Upper lobe of right lung (tissue), 1 donor: ENCODE measurements around the gene SETD2. TPM values are rescaled to one million over a fixed set of nuclear protein-coding genes. Genes with fewer than 3 reads are reported as not detected.

Experiments used
- ATAC-seq: fragments of 200-7000 bp; cut with Tn5 transposase; one replicate; pipeline ENCODE4 v1.9.1; 2020; ENCODE audit warnings: mild to moderate bottlenecking, moderate library complexity
- DNase-seq: peaks from one replicate; pipeline ENCODE4 v3.0.0-alpha.2; 2020
- H3K27ac ChIP-seq: fragments of 200-600 bp; one replicate; pipeline ENCODE4 v1.8.0; 2022
- H3K27me3 ChIP-seq: fragments of 200-600 bp; one replicate; pipeline ENCODE4 v1.8.0; 2022; ENCODE audit warnings: mild to moderate bottlenecking
- H3K36me3 ChIP-seq: fragments of 200-600 bp; one replicate; pipeline ENCODE4 v1.8.0; 2022
- H3K4me1 ChIP-seq: fragments of 200-600 bp; one replicate; pipeline ENCODE4 v1.8.0; 2022
- H3K4me3 ChIP-seq: fragments of 200-600 bp; one replicate; pipeline ENCODE4 v1.8.0; 2022; ENCODE audit warnings: mild to moderate bottlenecking
- H3K9me3 ChIP-seq: fragments of 200-600 bp; one replicate; pipeline ENCODE4 v1.8.0; 2022
- intact Hi-C: fragments of 100-400 bp; cut with DNase I; formaldehyde crosslinking; loops from one replicate; pipeline ENCODE4 v1.11.0; 2022
- total RNA-seq: library from RNA; stranded (reverse); fragmentation: NEBNext Ultra II Directional; extraction: Animal tissue kit (Norgen Biotek cat#: 25700); gene quantifications from one replicate; pipeline ENCODE4 v1.2.1, GENCODE V29; 2021
- TF ChIP-seq, protein P1 (sequence below): fragments of 200-600 bp; IDR thresholded peaks from one replicate; pipeline ENCODE4 v1.8.0; 2022; ENCODE audit warnings: antibody characterized with exemption
- donor health status: DM: no; HTN: yes; CAD: no; lungs with severe emphysema.

The SETD2 gene
- total RNA-seq, 1 donor from 2014 or later, result 45.9 TPM

DNA sequence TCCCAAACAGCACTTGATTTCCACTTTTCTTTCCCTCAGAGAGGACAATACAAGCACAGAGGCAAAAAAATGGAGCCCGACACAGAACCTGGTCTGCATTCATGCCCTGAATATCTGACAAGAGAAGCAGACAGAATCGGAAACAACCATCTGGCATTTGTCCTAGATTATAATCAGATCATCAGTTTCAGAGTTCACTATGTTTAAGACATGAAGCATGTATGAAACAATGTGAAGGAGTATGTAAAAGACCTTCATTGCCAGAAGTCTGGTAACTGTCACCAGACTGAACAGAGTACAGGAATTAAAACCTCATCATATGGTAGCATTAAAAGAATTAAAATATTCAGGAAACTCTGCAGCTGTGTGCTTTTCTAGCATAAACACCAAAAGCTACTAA is 65.0 kb downstream of the SETD2 start:
- Histone ChIP-seq H3K4me1 (no peaks in the 10 kb centered on the region), H3K4me3 (no peak overlapping the region), H3K9me3 (no peaks in the 10 kb centered on the region), H3K27ac (no peak overlapping the region), H3K27me3 (no peaks in the 10 kb centered on the region), H3K36me3 (peaks cover 76% of the 10 kb centered on the region)
- TF ChIP-seq, protein P1, sequence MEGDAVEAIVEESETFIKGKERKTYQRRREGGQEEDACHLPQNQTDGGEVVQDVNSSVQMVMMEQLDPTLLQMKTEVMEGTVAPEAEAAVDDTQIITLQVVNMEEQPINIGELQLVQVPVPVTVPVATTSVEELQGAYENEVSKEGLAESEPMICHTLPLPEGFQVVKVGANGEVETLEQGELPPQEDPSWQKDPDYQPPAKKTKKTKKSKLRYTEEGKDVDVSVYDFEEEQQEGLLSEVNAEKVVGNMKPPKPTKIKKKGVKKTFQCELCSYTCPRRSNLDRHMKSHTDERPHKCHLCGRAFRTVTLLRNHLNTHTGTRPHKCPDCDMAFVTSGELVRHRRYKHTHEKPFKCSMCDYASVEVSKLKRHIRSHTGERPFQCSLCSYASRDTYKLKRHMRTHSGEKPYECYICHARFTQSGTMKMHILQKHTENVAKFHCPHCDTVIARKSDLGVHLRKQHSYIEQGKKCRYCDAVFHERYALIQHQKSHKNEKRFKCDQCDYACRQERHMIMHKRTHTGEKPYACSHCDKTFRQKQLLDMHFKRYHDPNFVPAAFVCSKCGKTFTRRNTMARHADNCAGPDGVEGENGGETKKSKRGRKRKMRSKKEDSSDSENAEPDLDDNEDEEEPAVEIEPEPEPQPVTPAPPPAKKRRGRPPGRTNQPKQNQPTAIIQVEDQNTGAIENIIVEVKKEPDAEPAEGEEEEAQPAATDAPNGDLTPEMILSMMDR, result no peak
- ATAC-seq (no peak), DNase-seq (no peak)
- intact Hi-C loops, result no loop called here

DNA sequence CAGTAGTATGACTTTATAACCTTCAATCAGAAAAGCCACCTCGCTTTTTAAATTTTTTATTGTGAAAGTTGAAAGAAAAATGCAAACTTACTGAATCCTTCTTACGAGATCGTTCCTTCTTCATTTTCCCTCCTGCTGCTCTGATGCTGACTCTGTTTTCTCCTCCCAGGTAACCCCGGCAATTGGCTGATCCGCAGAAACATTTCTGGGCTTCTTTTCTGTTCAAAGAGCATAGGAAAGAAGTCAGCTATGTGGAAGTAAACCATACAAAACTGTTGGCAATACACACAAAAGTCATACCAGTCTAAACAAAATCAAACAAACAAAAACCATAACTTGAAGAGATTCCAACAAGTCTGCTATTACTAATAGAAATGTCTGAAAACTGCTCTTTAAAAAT is 66.0 kb downstream of the SETD2 start:
- H3K4me1 ChIP-seq, result no peaks in the 10 kb centered on the region
- H3K9me3 ChIP-seq, result no peaks in the 10 kb centered on the region
- peaks cover 75% of the 10 kb centered on the region for H3K36me3 ChIP-seq
- no peak overlapping the region for H3K4me3 ChIP-seq
- TF ChIP-seq, protein P1, result no peak
- H3K27ac ChIP-seq, result no peak overlapping the region
- intact Hi-C loops, result no loop called here
- no peak for DNase-seq
- no peak for ATAC-seq
- H3K27me3 ChIP-seq, result no peaks in the 10 kb centered on the region

DNA sequence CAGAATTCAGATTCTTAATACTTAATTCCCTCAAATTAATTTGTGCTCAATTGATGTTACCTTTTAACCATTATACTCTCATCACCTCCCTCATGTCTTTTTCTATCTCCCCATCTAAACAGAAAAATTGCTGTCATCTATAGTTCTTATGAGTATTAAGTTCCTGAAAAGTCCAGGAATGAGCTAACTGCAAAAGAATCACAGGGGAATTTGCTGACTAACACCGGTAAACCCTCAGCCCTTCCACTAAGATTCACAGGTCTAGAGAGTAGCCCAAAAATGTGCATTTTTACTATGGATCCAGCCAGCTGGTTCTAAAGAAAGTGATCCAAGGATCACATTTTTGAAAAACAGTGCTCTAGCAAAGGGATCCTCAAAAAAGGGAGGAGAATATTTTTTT is 67.0 kb downstream of the SETD2 start:
- Histone ChIP-seq H3K36me3 (peaks cover 74% of the 10 kb centered on the region), H3K27me3 (no peaks in the 10 kb centered on the region)
- no peak for ATAC-seq

DNA sequence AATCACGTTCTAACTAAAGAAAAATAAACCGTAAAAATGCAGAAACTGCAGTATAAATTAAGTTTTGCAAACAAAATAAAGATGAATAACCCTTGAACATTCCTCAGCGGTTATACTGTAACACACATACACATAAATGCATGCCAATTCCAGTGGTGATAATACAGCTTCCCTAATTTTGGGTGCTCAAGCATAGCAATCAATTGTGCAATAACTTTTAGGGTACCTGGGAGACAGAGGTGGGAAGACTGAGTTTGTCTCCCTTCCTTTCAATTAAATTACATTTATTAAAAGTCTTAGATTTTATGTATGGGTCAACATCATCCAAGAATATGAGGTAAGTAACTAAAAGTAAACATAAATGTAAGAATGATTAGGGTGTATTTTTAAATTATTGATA is 71.8 kb downstream of the SETD2 start:
- Histone ChIP-seq H3K4me3 (no peak overlapping the region), H3K36me3 (peaks cover 88% of the 10 kb centered on the region), H3K9me3 (no peaks in the 10 kb centered on the region), H3K27ac (no peak overlapping the region), H3K4me1 (no peaks in the 10 kb centered on the region), H3K27me3 (no peaks in the 10 kb centered on the region)
- intact Hi-C loops, result no loop called here
- TF ChIP-seq, protein P1, result no peak
- no peak for DNase-seq
- no peak for ATAC-seq

More for the DNA sequence above, 67.0 kb downstream of the SETD2 start:
- Histone ChIP-seq H3K4me3 (no peak overlapping the region), H3K4me1 (no peaks in the 10 kb centered on the region), H3K27ac (no peak overlapping the region), H3K9me3 (no peaks in the 10 kb centered on the region)
- intact Hi-C loops, result no loop called here
- TF ChIP-seq, protein P1, result no peak
- DNase-seq, result no peak

DNA sequence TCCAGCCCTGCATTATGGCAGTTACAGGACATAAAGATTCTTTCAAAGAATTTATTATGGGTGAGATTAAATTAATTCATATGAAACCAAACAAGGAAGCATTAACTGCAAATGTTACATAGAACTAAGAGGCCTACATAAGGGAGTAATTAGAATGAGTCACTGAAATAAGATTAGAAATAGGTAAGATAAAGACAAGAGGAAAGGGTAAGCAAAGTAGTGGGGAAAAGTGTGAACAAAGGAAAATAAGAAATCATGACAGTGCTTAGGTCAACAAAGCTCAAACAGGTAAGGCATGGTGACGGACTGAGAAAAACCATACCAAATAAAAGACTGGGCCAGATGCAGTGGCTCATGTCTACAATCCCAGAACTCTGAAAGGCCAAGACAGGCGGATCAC is 74.3 kb downstream of the SETD2 start:
- no peaks in the 10 kb centered on the region for H3K27me3 ChIP-seq
- H3K4me3 ChIP-seq, result no peak overlapping the region
- no peaks in the 10 kb centered on the region for H3K4me1 ChIP-seq
- H3K36me3 ChIP-seq, result peaks cover 88% of the 10 kb centered on the region
- DNase-seq (no peak), ATAC-seq (no peak)
- no peaks in the 10 kb centered on the region for H3K9me3 ChIP-seq
- no peak overlapping the region for H3K27ac ChIP-seq
- TF ChIP-seq, protein P1, result no peak
- intact Hi-C loops, result no loop called here

DNA sequence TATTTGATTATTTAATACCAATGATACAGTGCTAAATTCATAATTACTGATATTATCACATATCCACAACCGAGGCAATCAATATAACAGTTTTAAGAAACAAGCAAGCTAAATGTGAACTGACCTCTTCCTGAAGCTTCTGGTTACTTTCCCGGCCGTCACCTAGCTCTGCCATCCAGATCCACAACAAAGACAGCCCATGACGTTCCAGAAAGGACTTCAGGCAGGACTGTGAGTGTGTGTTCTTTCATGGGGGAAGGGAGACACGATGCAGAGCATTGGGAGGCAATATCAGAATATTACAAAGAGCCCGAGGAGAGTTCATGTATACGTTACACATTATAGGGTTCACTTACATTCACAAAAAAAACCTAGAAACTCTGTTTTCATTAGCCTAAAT is 77.8 kb downstream of the SETD2 start:
- H3K27ac ChIP-seq, result no peak overlapping the region
- H3K4me1 ChIP-seq, result peaks cover 6% of the 10 kb centered on the region
- intact Hi-C loops, result no loop called here
- ATAC-seq (no peak), DNase-seq (no peak)
- peaks cover 92% of the 10 kb centered on the region for H3K36me3 ChIP-seq
- TF ChIP-seq, protein P1, result no peak
- H3K9me3 ChIP-seq, result no peaks in the 10 kb centered on the region
- H3K4me3 ChIP-seq, result no peak overlapping the region
- no peaks in the 10 kb centered on the region for H3K27me3 ChIP-seq
